ENCODE results near the gene GNG8. TPM values are rescaled to one million over a fixed set of nuclear protein-coding genes. Genes with fewer than 3 reads are reported as not detected.

GNG8 gene
- total RNA-seq, 4 donors from 2014 or later = not detected

GRCh38 chr19:46626446-46626845 lies 9.6 kb downstream of the GNG8 start:
- no peak overlapping the region for H3K4me3 ChIP-seq
- WGBS, 2 donors = 66% methylated on average over 7 to 13 of the region's 14 CpGs
- DNase-seq (ENCODE audit: low spot score in 2 of 2) = no peak
- peak overlapping the region in 2 of 4 donors; percentile 86 to 92 for H3K27ac ChIP-seq
- H3K9me3 ChIP-seq = no peaks in the 10 kb centered on the region
- TF ChIP-seq EP300 (IDR thresholded peaks at IDR 0.05) (no peak), CTCF (IDR thresholded peaks at IDR 0.05) (no peak), POLR2A (IDR thresholded peaks at IDR 0.05) (no peak)
- H3K36me3 ChIP-seq = no peaks in the 10 kb centered on the region
- peaks cover 0 to 48% (median 29%) of the 10 kb centered on the region in 4 donors for H3K4me1 ChIP-seq
- no peaks in the 10 kb centered on the region for H3K27me3 ChIP-seq

- Histone ChIP-seq H3K4me1 (peaks cover 0 to 48% (median 36%) of the 10 kb centered on the region in 4 donors), H3K4me3 (no peak overlapping the region), H3K9me3 (no peaks in the 10 kb centered on the region), H3K27me3 (no peaks in the 10 kb centered on the region), H3K36me3 (no peaks in the 10 kb centered on the region), H3K27ac (peak overlapping the region; percentile 41 to 92 (median 74))
- 80 to 81% methylated on average over 12 of the region's 12 CpGs for WGBS, 2 donors
- DNase-seq (ENCODE audit: low spot score in 2 of 2) = no peak
- TF ChIP-seq EP300 (IDR thresholded peaks at IDR 0.05) (no peak), POLR2A (IDR thresholded peaks at IDR 0.05) (no peak), CTCF (IDR thresholded peaks at IDR 0.05) (no peak)
Measured at GRCh38 chr19:46625731-46626130, 10.3 kb downstream of the GNG8 start.

GRCh38 chr19:46624958-46625661 lies 10.9 kb downstream of the GNG8 start, which contains the start of gene PTGIR:
Gene PTGIR, minus strand, starts transcription at chr19:46625089. Its CDS starts 864 bp downstream, at chr19:46624225.
- H3K9me3 ChIP-seq = no peaks in the 10 kb centered on the region
- peaks cover 0 to 52% (median 42%) of the 10 kb centered on the region in 4 donors for H3K4me1 ChIP-seq
- H3K27ac ChIP-seq = peak within 1 kb of the TSS; percentile 41 to 92 (median 74)
- peak within 1 kb of the TSS in 1 of 4 donors; percentile 29 for H3K4me3 ChIP-seq
- WGBS, 2 donors = 17 to 23% methylated on average over 13 of the region's 13 CpGs
- peak; percentile 57 to 74 for DNase-seq (ENCODE audit: low spot score in 2 of 2)
- TF ChIP-seq CTCF (IDR thresholded peaks at IDR 0.05) = peak in 1 of 5 experiments; percentile 16
- no peak for TF ChIP-seq POLR2A (IDR thresholded peaks at IDR 0.05)
- TF ChIP-seq EP300 (IDR thresholded peaks at IDR 0.05) = no peak
- no peaks in the 10 kb centered on the region for H3K27me3 ChIP-seq
- H3K36me3 ChIP-seq = no peaks in the 10 kb centered on the region

GRCh38 chr19:46623915-46624502 lies 12.0 kb downstream of the GNG8 start:
- 92% methylated on average over 31 to 35 of the region's 35 CpGs for WGBS, 2 donors
- Histone ChIP-seq H3K36me3 (no peaks in the 10 kb centered on the region), H3K27ac (peak overlapping the region in 3 of 4 donors; percentile 62 to 92 (median 86)), H3K9me3 (no peaks in the 10 kb centered on the region), H3K4me3 (peak overlapping the region in 1 of 4 donors; percentile 29), H3K27me3 (no peaks in the 10 kb centered on the region), H3K4me1 (peaks cover 0 to 63% (median 52%) of the 10 kb centered on the region in 4 donors)
- TF ChIP-seq CTCF (IDR thresholded peaks at IDR 0.05) (no peak), EP300 (IDR thresholded peaks at IDR 0.05) (no peak), POLR2A (IDR thresholded peaks at IDR 0.05) (no peak)
- DNase-seq (ENCODE audit: low spot score in 2 of 2) = no peak

- no peak for DNase-seq (ENCODE audit: low spot score in 2 of 2)
- Histone ChIP-seq H3K4me1 (peaks cover 0 to 79% (median 63%) of the 10 kb centered on the region in 4 donors), H3K36me3 (no peaks in the 10 kb centered on the region), H3K9me3 (no peaks in the 10 kb centered on the region), H3K4me3 (no peak overlapping the region), H3K27me3 (no peaks in the 10 kb centered on the region), H3K27ac (peak overlapping the region in 1 of 4 donors; percentile 63)
- TF ChIP-seq CTCF (IDR thresholded peaks at IDR 0.05) (no peak), POLR2A (IDR thresholded peaks at IDR 0.05) (no peak), EP300 (IDR thresholded peaks at IDR 0.05) (no peak)
- WGBS, 2 donors = 64 to 72% methylated on average over 7 of the region's 7 CpGs
Measured at GRCh38 chr19:46622118-46622446, 13.9 kb downstream of the GNG8 start.
